GM18861 (cell line): ENCODE results near the gene SUGCT.

Source experiments
- ATAC-seq: cut with Tn5 transposase; IDR thresholded peaks from one replicate; pipeline ENCODE4 v1.9.1; 2021; ENCODE audit not compliant: unreplicated experiment

Gene SUGCT

GRCh38 chr7:40757109-40757508, 622.3 kb downstream of the SUGCT start:
- no peak for ATAC-seq

GRCh38 chr7:40758590-40758989, 623.8 kb downstream of the SUGCT start:
- no peak for ATAC-seq

DNA sequence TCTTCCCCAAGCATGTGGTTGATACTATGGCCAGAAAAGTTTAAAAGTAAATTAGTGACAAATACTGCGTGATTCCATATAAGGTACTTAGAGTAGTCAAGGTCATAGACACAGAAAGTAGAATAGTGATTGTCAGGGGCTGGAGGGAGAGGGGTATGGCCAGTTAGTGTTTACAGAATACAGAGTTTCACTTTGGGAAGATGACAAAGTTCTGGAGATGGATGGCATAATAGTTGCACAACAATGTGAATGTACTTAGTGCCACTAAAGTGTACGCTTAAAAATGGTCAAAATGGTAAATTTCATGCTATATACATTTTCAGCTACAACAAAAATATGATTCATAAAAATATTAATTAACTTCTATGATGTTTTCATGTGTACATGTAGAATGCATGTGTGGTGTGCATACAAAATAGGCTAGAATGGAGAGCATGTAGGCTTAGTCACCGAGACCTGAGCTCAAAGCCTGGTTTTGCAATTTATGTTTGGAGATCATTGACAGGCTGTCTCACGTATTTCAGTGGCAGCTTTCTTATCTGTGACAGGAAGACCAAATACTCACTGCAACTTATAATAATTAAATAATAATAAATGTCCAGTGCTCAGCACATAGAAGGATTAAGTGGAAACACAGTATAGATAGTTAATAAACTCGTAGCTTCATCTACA, 625.6 kb downstream of the SUGCT start:
- ATAC-seq = no peak

DNA sequence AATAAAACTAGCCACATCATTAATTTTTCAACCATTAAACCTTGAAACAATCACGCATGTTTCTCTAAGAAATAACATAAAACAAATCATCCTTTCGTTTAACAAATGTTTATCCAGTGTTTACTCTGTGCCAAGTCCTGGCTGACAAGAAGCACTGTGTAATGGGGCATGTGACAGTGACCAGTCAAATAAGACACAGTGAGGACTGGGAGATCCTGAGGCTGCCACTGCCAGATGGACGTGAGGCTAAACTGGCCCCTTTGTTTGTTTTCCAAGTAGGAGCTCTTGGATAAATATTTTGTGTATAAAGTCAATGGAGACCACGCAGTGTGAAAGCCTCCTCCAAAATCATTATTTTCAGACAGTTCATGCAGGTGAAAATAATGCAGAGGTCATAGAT, 626.2 kb downstream of the SUGCT start:
- ATAC-seq = no peak

DNA sequence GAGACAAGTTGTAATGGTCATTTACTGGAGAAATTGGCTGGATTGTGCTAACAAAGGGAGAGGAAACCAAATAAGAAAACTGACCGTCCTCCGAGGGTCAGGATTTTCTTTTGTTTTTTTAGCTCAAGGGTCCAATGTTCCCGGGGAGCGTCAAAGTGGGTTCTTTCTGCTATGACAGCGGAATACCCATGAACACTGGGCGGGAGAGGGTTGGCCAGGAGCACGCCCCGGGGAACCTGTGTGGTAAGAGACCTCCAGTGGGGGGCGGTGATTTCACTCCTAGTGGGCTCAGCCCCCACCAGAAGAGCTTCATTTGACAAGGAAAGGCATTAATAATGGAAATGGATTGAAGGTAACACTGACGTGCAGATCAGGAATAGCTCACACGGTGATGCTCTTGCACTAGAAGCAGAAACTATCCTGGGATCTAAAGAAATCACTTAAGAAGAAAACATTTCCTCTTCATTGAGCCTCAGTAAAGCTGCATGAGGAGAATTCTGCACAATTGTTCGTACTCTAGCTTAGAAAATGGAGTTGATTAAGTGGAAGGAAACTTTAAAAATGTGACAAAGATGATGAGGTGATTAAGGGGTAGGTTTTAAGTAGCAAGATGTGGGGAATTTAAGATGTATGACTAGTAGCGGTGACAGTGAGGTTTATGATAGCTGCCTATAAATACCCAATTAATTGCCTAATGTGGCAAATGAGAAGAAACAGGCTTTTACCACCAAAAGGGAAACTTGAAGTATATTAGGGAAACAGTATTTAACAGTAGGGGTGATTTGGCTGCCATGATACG, 627.2 kb downstream of the SUGCT start:
- ATAC-seq = no peak

DNA sequence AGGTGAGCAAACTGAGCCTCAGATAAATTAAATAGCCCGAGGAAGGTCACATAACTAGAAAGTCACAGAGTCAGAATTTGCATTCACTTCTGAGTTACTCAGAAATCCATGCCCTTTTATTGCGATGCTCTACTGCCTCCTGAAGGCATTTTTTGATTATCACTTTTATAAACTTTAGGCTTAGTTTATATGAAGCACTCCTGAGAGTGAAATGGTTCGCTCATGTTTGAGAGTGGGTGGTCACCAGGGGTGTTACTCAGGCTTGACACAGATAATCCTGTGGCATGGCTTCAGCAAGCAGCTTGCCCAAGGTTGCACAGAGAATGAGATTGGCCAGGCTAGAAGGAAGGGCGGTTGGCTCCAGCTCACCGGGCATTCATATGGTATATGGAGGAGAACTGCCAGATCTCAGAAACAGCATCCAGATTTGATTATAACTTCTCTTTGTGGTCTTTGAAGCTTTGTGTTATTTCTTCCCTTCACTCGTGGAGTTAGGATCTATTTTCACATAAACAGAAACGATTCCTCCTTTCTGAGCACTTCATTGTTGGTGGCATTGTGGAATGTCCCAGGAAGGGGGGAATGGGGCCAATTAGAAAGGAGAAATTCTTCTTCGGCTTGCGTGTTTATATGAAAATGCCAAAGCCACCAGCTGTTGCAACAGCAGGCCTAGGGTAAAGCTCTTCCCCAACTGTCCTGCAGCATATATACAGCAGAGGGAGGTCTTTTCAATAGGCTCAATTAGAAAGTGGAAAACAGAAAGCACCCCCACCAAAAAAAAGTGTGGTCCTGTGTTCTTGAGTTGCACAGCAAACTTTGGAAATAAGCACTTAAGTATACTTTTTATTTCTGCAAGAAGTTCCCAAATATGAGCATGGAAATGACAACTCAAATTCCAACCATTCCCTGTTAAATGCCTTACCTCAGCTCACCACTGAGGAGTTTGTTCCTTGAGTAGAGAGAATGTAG, 628.8 kb downstream of the SUGCT start:
- ATAC-seq = no peak

DNA sequence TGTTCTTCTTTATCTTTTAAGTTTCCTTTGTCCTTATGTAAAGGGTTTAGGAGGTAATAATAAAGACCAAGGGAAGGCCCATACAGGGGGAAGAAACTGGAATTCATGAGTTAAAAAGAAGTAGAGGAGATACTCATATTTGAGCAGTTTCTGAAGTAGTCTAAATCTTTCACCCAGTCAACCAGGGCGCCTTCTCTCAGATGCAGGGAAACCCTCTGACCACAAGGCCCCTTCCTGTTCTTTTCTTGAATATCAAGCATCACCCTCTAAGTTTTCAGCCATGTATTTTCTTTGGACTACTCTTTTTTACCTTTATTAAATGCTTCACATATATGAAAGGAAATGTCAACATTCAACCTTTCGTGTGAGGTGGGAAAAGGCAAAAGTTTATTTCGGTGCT, 630.8 kb downstream of the SUGCT start:
- no peak for ATAC-seq

DNA sequence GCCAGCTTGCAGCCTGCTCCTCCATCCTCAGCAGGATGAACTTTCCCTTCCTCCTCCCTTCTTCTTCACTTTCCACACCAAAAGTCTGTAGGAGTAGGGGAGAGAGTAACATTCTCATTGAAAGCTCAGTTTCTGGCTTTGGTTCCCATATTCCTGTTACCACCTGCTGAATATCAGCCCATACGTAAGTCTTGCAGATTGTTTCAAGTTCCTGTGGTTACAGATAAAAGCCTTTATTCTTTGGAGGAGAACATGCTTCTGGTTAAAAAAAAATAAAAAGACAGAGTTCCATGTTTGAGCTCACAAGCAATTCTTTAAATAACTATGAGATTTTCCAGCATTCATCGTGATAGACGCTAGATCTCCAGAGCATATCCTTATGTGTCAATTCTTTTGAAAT, 637.3 kb downstream of the SUGCT start:
- no peak for ATAC-seq

- no peak for ATAC-seq
These were observed 638.9 kb downstream of the SUGCT start for GRCh38 chr7:40773656-40774055.

DNA sequence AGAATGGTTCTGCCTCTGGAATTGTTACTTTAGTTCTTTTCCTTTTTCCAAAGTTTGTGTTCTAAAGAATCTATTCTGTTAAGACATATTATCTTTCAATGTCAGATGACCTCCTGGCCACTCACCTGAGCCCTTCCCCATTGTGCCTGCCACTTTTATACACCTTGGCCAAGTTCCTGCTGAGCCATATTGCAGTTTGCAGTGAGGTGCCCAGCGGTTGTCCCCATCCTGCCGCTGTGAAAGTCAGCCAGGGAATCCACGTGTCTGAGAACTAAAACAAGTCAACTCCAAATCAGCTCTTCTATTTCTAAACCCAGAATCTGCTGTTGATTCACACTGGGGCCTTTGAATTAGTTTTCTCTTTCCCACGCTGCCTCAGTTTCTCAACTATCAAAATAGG, 641.1 kb downstream of the SUGCT start:
- ATAC-seq = no peak

DNA sequence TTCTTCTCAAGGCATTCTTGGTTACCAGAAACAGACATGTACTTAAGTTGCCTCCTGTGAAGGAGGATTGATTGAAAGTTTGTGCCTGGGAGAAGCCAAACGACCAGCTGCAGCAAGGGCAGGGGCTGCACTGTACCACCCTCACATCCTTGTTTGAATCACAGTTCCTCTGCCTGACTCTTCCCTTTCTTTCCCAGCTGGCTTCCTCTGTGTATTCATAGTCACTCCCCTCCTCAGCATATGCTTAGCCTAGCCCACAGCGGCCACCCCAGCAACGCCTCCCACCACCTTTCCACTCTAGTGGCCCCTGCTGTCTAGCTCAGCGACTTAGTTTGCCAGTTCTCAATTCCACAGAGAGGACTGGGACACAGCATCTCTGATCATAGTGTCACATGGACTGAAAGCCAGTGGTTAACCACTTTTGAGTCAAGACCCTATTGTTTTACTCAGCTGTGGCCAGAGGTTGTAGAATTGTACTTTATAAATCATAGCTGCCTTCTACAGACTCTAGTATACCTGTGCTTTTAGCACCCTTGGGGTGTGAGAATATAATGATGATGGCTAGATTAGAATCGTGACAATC, 643.0 kb downstream of the SUGCT start:
- no peak for ATAC-seq

DNA sequence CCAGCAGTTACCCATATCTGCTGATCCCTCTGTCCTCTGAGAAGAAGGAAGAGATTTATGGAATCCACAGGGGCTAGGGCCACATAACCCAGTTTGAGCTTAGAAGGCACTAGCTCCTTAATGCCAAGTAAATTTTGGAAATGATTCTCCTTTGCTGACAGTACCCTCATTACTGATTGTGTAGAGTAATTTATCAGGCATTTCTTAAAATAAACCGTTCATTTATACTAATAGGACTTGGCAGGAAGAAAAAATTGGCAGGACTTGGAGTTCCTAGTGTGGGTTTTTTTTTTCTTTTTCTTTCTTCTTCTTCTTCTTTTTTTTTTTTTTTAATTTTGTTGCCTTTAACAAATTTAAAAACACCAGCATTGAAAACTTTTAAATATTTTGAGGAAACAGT, 645.7 kb downstream of the SUGCT start:
- ATAC-seq = no peak

- no peak for ATAC-seq
These were observed 648.0 kb downstream of the SUGCT start for GRCh38 chr7:40782836-40783235.

DNA sequence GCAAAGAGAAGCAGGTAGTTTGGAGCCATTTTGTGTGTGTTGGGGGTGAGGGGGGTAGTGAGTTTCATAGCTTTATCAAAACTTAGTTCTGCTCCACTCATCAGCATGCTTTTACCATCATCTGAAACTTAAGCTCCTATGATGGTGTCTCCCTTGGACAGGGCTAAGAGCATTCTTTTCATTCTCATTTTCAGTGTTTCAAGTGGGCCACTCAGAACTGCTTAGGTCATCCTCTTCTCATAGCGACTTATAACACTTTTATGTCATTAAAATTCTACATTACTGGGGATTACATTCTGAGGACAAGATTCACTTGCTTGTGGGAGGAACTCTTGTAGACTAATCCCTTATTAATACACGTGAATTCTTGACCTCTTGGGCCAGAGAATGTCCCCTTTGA, 649.4 kb downstream of the SUGCT start:
- no peak for ATAC-seq

DNA sequence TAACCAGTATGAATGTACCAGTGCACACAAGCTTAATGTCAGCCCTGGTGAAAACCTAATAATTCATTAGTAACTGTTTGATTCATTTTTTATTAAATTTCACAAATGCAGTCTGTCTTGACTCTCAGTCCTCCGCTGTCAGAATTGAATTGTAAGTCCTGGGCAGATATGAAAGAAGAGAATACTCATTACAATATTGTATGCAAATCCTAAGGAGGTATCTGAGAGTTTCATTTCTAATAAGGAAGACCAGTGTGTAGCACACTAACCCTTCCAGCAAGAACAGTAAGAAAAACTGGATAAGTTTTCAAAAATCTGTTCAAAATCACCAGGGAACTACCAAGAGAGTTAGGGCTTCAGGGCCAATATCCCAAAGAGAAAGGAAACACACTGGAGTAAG, 652.1 kb downstream of the SUGCT start:
- ATAC-seq = no peak

DNA sequence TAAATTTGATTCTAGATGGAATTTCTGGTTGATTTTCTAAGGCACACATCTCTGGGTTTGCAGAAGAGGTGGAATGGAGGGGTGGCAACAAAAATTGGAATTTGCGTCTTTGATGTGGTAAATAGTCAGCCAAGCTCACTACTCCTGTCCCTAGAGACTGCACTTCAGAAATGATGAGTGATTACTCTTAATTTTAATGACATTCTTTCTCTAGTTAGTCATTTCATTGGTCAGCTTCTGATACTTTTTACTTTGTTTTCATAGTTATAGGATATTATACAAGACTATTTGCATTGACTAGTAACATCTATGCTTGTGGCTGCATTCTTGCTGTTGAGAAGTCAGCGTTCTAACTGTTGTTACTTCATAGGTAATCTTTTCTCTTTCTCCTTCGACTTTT, 658.3 kb downstream of the SUGCT start:
- no peak for ATAC-seq

- no peak for ATAC-seq
These were observed 660.8 kb downstream of the SUGCT start for GRCh38 chr7:40795607-40796006.

- ATAC-seq = no peak
These were observed 661.9 kb downstream of the SUGCT start for GRCh38 chr7:40796723-40797122.

- no peak for ATAC-seq
These were observed 663.8 kb downstream of the SUGCT start for GRCh38 chr7:40798613-40799012.

GRCh38 chr7:40799493-40800403, 664.9 kb downstream of the SUGCT start:
- ATAC-seq = no peak
